K562 (cell line): ENCODE data around the gene B3GLCT. TPM values are rescaled to one million over a fixed set of nuclear protein-coding genes. Genes with fewer than 3 reads are reported as not detected.

ENCODE experiments used
- ATAC-seq: fragments of 200-7000 bp; cut with Tn5 transposase; 3 replicates; pipeline ENCODE4 v1.9.1; 2020; ENCODE audit warnings: moderate library complexity
- BruUV-seq: library from RNA; stranded (reverse); fragments of 400-500 nt; replicated peaks from 2 replicates; lab custom pipeline; 2021; lab: Mats Ljungman, UMichigan
- CTCF ChIA-PET: fragments of 300-600 bp; formaldehyde crosslinking; extraction: SDS; loops from one replicate; lab custom pipeline; 2021; ENCODE audit warnings: low intra/inter-chr PET ratio; lab: Yijun Ruan, JAX
- POLR2A ChIA-PET: fragments of 300-600, 350-650 bp; sonication (Branson Sonifier 250); formaldehyde crosslinking; extraction: SDS; loops from one replicate; lab custom pipeline; 2021; ENCODE audit warnings: antibody characterized with exemption, inconsistent platforms; lab: Yijun Ruan, JAX
- DNase-seq, 4 experiments: peaks; one replicate each; pipeline versions ENCODE4 v3.0.0 to v3.0.0-alpha.2; 2011 to 2018; ENCODE audit warnings: low spot score in 3 of 4, mixed read lengths in 3 of 4; ENCODE audit errors: extremely low read depth in 1 of 4
- FAIRE-seq: peaks from 2 replicates; lab custom pipeline; 2011; peaks lifted over from hg19 to GRCh38; lab: Jason Lieb, UNC
- H2AFZ ChIP-seq: 2 replicates; pipeline ENCODE4 v1.6.0; 2011; ENCODE audit warnings: low read depth, low read length, control low read depth, inconsistent platforms
- H3K27ac ChIP-seq: fragments of 200-600 bp; 3 replicates; pipeline ENCODE4 v1.8.0; 2011; ENCODE audit warnings: low read depth, mild to moderate bottlenecking, control low read depth, inconsistent platforms, low read length, moderate library complexity, mixed read lengths; ENCODE audit errors: extremely low read depth
- H3K27me3 ChIP-seq, 2 experiments: fragments of 300-600 bp in 1 of 2; 2 replicates in 1 of 2; 3 replicates in 1 of 2; pipeline versions ENCODE4 v1.6.0 to v1.8.0; 2011; ENCODE audit warnings: inconsistent platforms in 2 of 2, low read length in 2 of 2, mild to moderate bottlenecking in 1 of 2, mixed read lengths in 1 of 2, moderate library complexity in 1 of 2; ENCODE audit not compliant: control insufficient read depth in 2 of 2, insufficient read depth in 2 of 2
- H3K36me3 ChIP-seq: fragments of 300-600 bp; 3 replicates; pipeline ENCODE4 v1.8.0; 2011; ENCODE audit warnings: mild to moderate bottlenecking, low read length, inconsistent platforms; ENCODE audit not compliant: control insufficient read depth, insufficient read depth
- H3K4me1 ChIP-seq, 2 experiments: fragments of 200-600 bp in 1 of 2; replicated peaks in 1 of 2; 2 replicates in 1 of 2; 3 replicates in 1 of 2; pipeline versions ENCODE4 v1.5.1 to v1.8.0; 2011; ENCODE audit warnings: inconsistent platforms in 2 of 2, low read length in 2 of 2, mild to moderate bottlenecking in 1 of 2, mixed read lengths in 1 of 2, moderate library complexity in 1 of 2; ENCODE audit not compliant: control insufficient read depth in 2 of 2, insufficient read depth in 2 of 2
- H3K4me2 ChIP-seq: 2 replicates; pipeline ENCODE4 v1.6.1; 2011; ENCODE audit warnings: low read length, control low read depth, inconsistent platforms, mixed read lengths; ENCODE audit not compliant: insufficient read depth
- H3K4me3 ChIP-seq: fragments of 200-600 bp; sonication (generic), shearing (Covaris generic); 2 replicates; pipeline ENCODE4 v1.5.1; 2016; ENCODE audit warnings: control low read depth, inconsistent platforms
- H3K79me2 ChIP-seq: fragments of 200-600 bp; 3 replicates; pipeline ENCODE4 v1.8.0; 2011; ENCODE audit warnings: low read length, inconsistent platforms; ENCODE audit not compliant: control insufficient read depth, insufficient read depth
- H3K9ac ChIP-seq, 2 experiments: 2 replicates each; pipeline versions ENCODE4 v1.6.0 to v1.6.1; 2011; ENCODE audit warnings: low read depth in 2 of 2, low read length in 2 of 2, control low read depth in 1 of 2, inconsistent platforms in 1 of 2, mild to moderate bottlenecking in 1 of 2, mixed read lengths in 1 of 2; ENCODE audit not compliant: insufficient read depth in 1 of 2
- H3K9me1 ChIP-seq: one replicate; pipeline ENCODE4 v1.6.0; 2011; ENCODE audit warnings: inconsistent platforms, mild to moderate bottlenecking, low read length, moderate library complexity; ENCODE audit not compliant: control insufficient read depth, insufficient read depth
- H3K9me3 ChIP-seq: replicated peaks from 2 replicates; pipeline ENCODE4 v1.5.1; 2011; ENCODE audit warnings: low read depth, low read length, inconsistent platforms; ENCODE audit not compliant: control insufficient read depth, insufficient read depth
- H4K20me1 ChIP-seq: replicated peaks from 2 replicates; pipeline ENCODE4 v1.6.1; 2011; ENCODE audit warnings: low read length, inconsistent platforms, mixed read lengths; ENCODE audit not compliant: control insufficient read depth, insufficient read depth
- BCL6 ChIP-seq: fragments of 250-450 bp; sonication (Bioruptor Pico); IDR thresholded peaks from 2 replicates; pipeline ENCODE4 v1.4.0; 2020
- C11orf30 ChIP-seq: fragments of 450-650 bp; IDR thresholded peaks from 2 replicates; pipeline ENCODE4 v1.6.1; 2016; ENCODE audit warnings: low read depth, mild to moderate bottlenecking
- CTCFL ChIP-seq: IDR thresholded peaks from 2 replicates; pipeline ENCODE4 v1.6.1; 2011; ENCODE audit warnings: borderline replicate concordance, low read depth, mild to moderate bottlenecking, moderate library complexity, low read length; ENCODE audit not compliant: insufficient read depth, poor library complexity, severe bottlenecking
- EP400 ChIP-seq: fragments of 450-650 bp; IDR thresholded peaks from 2 replicates; pipeline ENCODE4 v1.6.1; 2017; ENCODE audit warnings: antibody characterized with exemption, mild to moderate bottlenecking, moderate library complexity
- FOXM1 ChIP-seq, 2 experiments: fragments of 450-650 bp in 1 of 2; sonication (generic) in 1 of 2; formaldehyde crosslinking in 1 of 2; IDR thresholded peaks; 2 replicates each; pipeline versions ENCODE4 v1.6.1 to v1.9.0; 2017 to 2022; ENCODE audit warnings: low read depth in 2 of 2, mild to moderate bottlenecking in 2 of 2, missing genetic modification reagents in 1 of 2, moderate library complexity in 1 of 2
- NR2C1 ChIP-seq, 2 experiments: fragments of 450-650 bp; IDR thresholded peaks; 2 replicates each; pipeline ENCODE4 v1.6.1; 2017; ENCODE audit warnings: mild to moderate bottlenecking in 2 of 2, antibody characterized with exemption in 1 of 2, inconsistent platforms in 1 of 2, missing compliant biosample characterization in 1 of 2, missing genetic modification characterization in 1 of 2
- RBM14 ChIP-seq: fragments of 200-400 bp; formaldehyde crosslinking; IDR thresholded peaks from 2 replicates; pipeline ENCODE4 v1.6.1; 2018; ENCODE audit warnings: low read depth, mild to moderate bottlenecking, low read length, moderate library complexity, borderline replicate concordance; ENCODE audit not compliant: insufficient read depth
- RNF2 ChIP-seq: sonication (generic); IDR thresholded peaks from 2 replicates; pipeline ENCODE4 v1.6.1; 2016
- SMARCA4 ChIP-seq: fragments of 450-650 bp; IDR thresholded peaks from 2 replicates; pipeline ENCODE4 v1.6.1; 2016
- TCF3 ChIP-seq: sonication (generic); formaldehyde crosslinking; IDR thresholded peaks from 2 replicates; pipeline ENCODE4 v1.4.0; 2020; ENCODE audit warnings: mild to moderate bottlenecking, missing genetic modification reagents
- TOE1 ChIP-seq, 2 experiments: fragments of 450-650 bp in 1 of 2; sonication (generic) in 1 of 2; formaldehyde crosslinking in 1 of 2; IDR thresholded peaks; 2 replicates each; pipeline versions ENCODE4 v1.7.1 to v1.8.0; 2016 to 2022; ENCODE audit warnings: borderline replicate concordance in 2 of 2, mild to moderate bottlenecking in 2 of 2, antibody characterized with exemption in 1 of 2, inconsistent platforms in 1 of 2, low read depth in 1 of 2, missing genetic modification reagents in 1 of 2, moderate library complexity in 1 of 2
- ZBTB12 ChIP-seq: fragments of 250-450 bp; sonication (Bioruptor Pico); IDR thresholded peaks from 2 replicates; pipeline ENCODE4 v1.4.0; 2020
- ZNF316 ChIP-seq: fragments of 450-650 bp; IDR thresholded peaks from 2 replicates; pipeline ENCODE4 v1.6.1; 2016
- WGBS: fragments of 100-300 bp; shearing (Covaris generic); methylation state at CpG from one replicate; pipeline ENCODE4 v1.1.6; 2016; ENCODE audit warnings: low coverage, mixed read lengths; ENCODE audit not compliant: insufficient coverage; ENCODE audit errors: missing lambda C conversion rate; 5-methylcytosine and 5-hydroxymethylcytosine counted together
- in situ Hi-C: fragments of 300-500 bp; cut with MboI; formaldehyde crosslinking; loops from 4 replicates; pipeline ENCODE4 v1.15.0; 2018; ENCODE audit warnings: inconsistent platforms, mixed read lengths
- intact Hi-C: fragments of 100-400 bp; cut with micrococcal nuclease; formaldehyde crosslinking; loops from 2 replicates; pipeline ENCODE4 v1.14.2; 2022
- polyA plus RNA-seq, 8 experiments: library from polyadenylated mRNA; depleted of rRNA in 4 of 8; stranded (reverse) in 5 of 8; unstranded in 3 of 8; fragments of >200 nt; fragmentation: Nextera tagmentation in 2 of 8; fragmentation: Illumina TruSeq in 1 of 8; extraction: Ambion mirVana in 2 of 8; extraction: Trizol in 1 of 8; gene quantifications; 2 replicates each; pipeline versions ENCODE4 v1.2.1 to v1.2.3, GENCODE V29; 2011 to 2014; ENCODE audit warnings: inconsistent platforms in 1 of 8, missing spikeins in 1 of 8
- total RNA-seq, 7 experiments: library from RNA; depleted of rRNA in 6 of 7; stranded (reverse); fragments of >200 nt in 6 of 7; fragmentation: Illumina TruSeq in 2 of 7; extraction: Trizol in 2 of 7; gene quantifications; 2 replicates each; pipeline versions ENCODE4 v1.2.1 to v1.2.3, GENCODE V29; 2011 to 2021; ENCODE audit warnings: low replicate concordance in 1 of 7

The B3GLCT gene
- total and polyA plus RNA-seq, 9 of the 15 experiments (the other 6 are each of a cell fraction or from before 2014, with no cell fraction given), result 1.1 to 5.1 (median 2.9) TPM

- peak; percentile 93 for ATAC-seq
- intact Hi-C loops (loop anchor here (5.0 kb wide), 1 partner anchor 40 kb away; no protein-coding TSS in a partner anchor), in situ Hi-C loops (no loop called here)
- TSS peak; percentile 88 for BruUV-seq
- DNase-seq, result peak; percentile 74 to 94 (median 80)
- Histone ChIP-seq H4K20me1 (no peaks in the 10 kb centered on the region), H3K27ac (peak overlapping the region; percentile 93), H2AFZ (peak overlapping the region; percentile 97), H3K9ac (peak overlapping the region in 1 of 2 experiments; percentile 91; a peak in 2 of 4 replicates), H3K79me2 (peaks cover 53% of the 10 kb centered on the region), H3K4me2 (peak overlapping the region; percentile 80), H3K4me1 (peaks cover 0 to 12% of the 10 kb centered on the region in 2 experiments; a peak in 1 of 5 replicates), H3K4me3 (peak overlapping the region; percentile 85), H3K9me3 (no peaks in the 10 kb centered on the region), H3K36me3 (peaks cover 18% of the 10 kb centered on the region; the same call in 1 of the 3 replicates), H3K9me1 (no peaks in the 10 kb centered on the region), H3K27me3 (no peaks in the 10 kb centered on the region)
- peak; percentile 97 for FAIRE-seq
- WGBS, result under 1% methylated on average over 22 of the region's 34 CpGs
- CTCF ChIA-PET, result no interaction called here
- POLR2A ChIA-PET, result interaction anchor here (0.7 kb wide), 1 partner anchor 12 kb away, joined by 3 read pairs; no protein-coding TSS in a partner anchor
- TF ChIP-seq SMARCA4 (peak; percentile 42; the same call in 1 of the 2 replicates), TCF3 (CRISPR knock-in tag) (no peak), C11orf30 (peak; percentile 60), ZNF316 (no peak), BCL6 (CRISPR knock-in tag) (no peak), NR2C1 (IDR thresholded peaks at IDR 0.05) (no peak), NR2C1 (tag; IDR thresholded peaks at IDR 0.05) (no peak), RNF2 (no peak), FOXM1 (IDR thresholded peaks at IDR 0.05; ENCODE audit: low read depth) (0 out of 2 replicates have a peak, but pooled peaks have one; percentile 35), FOXM1 (CRISPR knock-in tag; IDR thresholded peaks at IDR 0.05; ENCODE audit: low read depth) (no peak), RBM14 (no peak), ZBTB12 (CRISPR knock-in tag) (no peak), EP400 (peak; percentile 56; the same call in 1 of the 2 replicates), TOE1 (IDR thresholded peaks at IDR 0.05; ENCODE audit: borderline replicate concordance) (no peak), TOE1 (CRISPR knock-in tag; IDR thresholded peaks at IDR 0.05; ENCODE audit: borderline replicate concordance, low read depth) (no peak), CTCFL (no peak)
These were observed 37.4 kb upstream of the B3GLCT start for GRCh38 chr13:31162151-31163008.
